CD4-positive, alpha-beta T cell (primary cell): ENCODE measurements around the gene ACAP2. TPM values are rescaled to one million over a fixed set of nuclear protein-coding genes. Genes with fewer than 3 reads are reported as not detected.

ENCODE experiments used
- ATAC-seq: fragments of 200-7000 bp; cut with Tn5 transposase; one replicate; pipeline ENCODE4 v1.10.0; 2022; ENCODE audit warnings: mild to moderate bottlenecking; ENCODE audit not compliant: poor library complexity
- CTCF ChIA-PET: fragments of 350-600 bp; sonication (Branson Sonifier 250); formaldehyde crosslinking; loops from one replicate; lab custom pipeline; 2021; ENCODE audit warnings: antibody characterized with exemption, inconsistent platforms; lab: Charles Lee
- POLR2A ChIA-PET: fragments of 350-600 bp; sonication (Branson Sonifier 250); formaldehyde crosslinking; loops from one replicate; lab custom pipeline; 2021; ENCODE audit warnings: antibody characterized with exemption, inconsistent platforms; lab: Charles Lee
- DNase-seq, 14 experiments: peaks; one replicate each; pipeline ENCODE4 v3.0.0-alpha.2; 2013 to 2020; ENCODE audit warnings: mixed read lengths in 2 of 14
- H3K27ac ChIP-seq, 2 donors: one replicate each; pipeline versions ENCODE4 v1.5.1 to v1.7.0; 2013; ENCODE audit warnings: low read length in 2 of 2, low read depth in 1 of 2, mild to moderate bottlenecking in 1 of 2
- H3K27me3 ChIP-seq, 2 experiments: 1 replicate in 1 of 2; 2 replicates in 1 of 2; pipeline versions ENCODE4 v1.6.1 to v1.7.0; 2013; ENCODE audit warnings: low read length in 2 of 2, control low read depth in 1 of 2, mild to moderate bottlenecking in 1 of 2, moderate library complexity in 1 of 2; ENCODE audit not compliant: insufficient read depth in 2 of 2, control insufficient read depth in 1 of 2
- H3K36me3 ChIP-seq: one replicate; pipeline ENCODE4 v1.6.1; 2013; ENCODE audit warnings: low read length, control low read depth; ENCODE audit not compliant: insufficient read depth
- H3K4me1 ChIP-seq: one replicate; pipeline ENCODE4 v1.6.1; 2013; ENCODE audit warnings: low read length, control low read depth; ENCODE audit not compliant: insufficient read depth
- H3K4me3 ChIP-seq: one replicate; pipeline ENCODE4 v1.5.1; 2013; ENCODE audit warnings: mild to moderate bottlenecking, low read length, moderate library complexity
- H3K9me3 ChIP-seq, 2 experiments: 1 replicate in 1 of 2; 2 replicates in 1 of 2; pipeline versions ENCODE4 v1.6.1 to v1.7.0; 2013; ENCODE audit warnings: low read length in 2 of 2, mild to moderate bottlenecking in 2 of 2, control low read depth in 1 of 2, moderate library complexity in 1 of 2; ENCODE audit not compliant: control insufficient read depth in 1 of 2, insufficient read depth in 1 of 2
- H3K27ac Mint-ChIP-seq: one replicate; pipeline ENCODE4 v1.8.0; 2020; ENCODE audit warnings: mixed read lengths
- H3K27me3 Mint-ChIP-seq: one replicate; pipeline ENCODE4 v1.8.0; 2021; ENCODE audit warnings: mixed read lengths
- H3K36me3 Mint-ChIP-seq: one replicate; pipeline ENCODE4 v1.8.0; 2021; ENCODE audit warnings: low read depth, mixed read lengths
- H3K4me1 Mint-ChIP-seq: one replicate; pipeline ENCODE4 v1.8.0; 2021; ENCODE audit warnings: low read depth, mixed read lengths
- H3K4me3 Mint-ChIP-seq: one replicate; pipeline ENCODE4 v1.8.0; 2020; ENCODE audit warnings: mild to moderate bottlenecking, mixed read lengths
- H3K9me3 Mint-ChIP-seq: one replicate; pipeline ENCODE4 v1.8.0; 2020; ENCODE audit warnings: mixed read lengths
- CTCF ChIP-seq: fragments of 200-600 bp; IDR thresholded peaks from one replicate; pipeline ENCODE4 v1.8.0; 2022; ENCODE audit warnings: antibody characterized with exemption, mild to moderate bottlenecking
- intact Hi-C, 2 experiments: fragments of 100-400 bp; cut with DNase I in 1 of 2; cut with micrococcal nuclease in 1 of 2; formaldehyde crosslinking; loops; one replicate each; pipeline versions ENCODE4 v1.15.1 to v1.9.0; 2023 to 2025; cut with DNase I, micrococcal nuclease
- total RNA-seq, 174 experiments: library from RNA in 2 of 174; stranded (reverse) in 2 of 174; gene quantifications; one replicate each; pipeline ENCODE4 v1.2.3 and lab custom pipeline; 2021 to 2026

The ACAP2 gene
- total RNA-seq, 2 experiments from 2014 or later = 50.7 to 51.4 TPM

- Mint-ChIP-seq H3K4me1 (no peaks in the 10 kb centered on the region), H3K27ac (no peak overlapping the region), H3K9me3 (peaks cover 7% of the 10 kb centered on the region), H3K4me3 (no peak overlapping the region), H3K27me3 (no peaks in the 10 kb centered on the region), H3K36me3 (peaks cover 11% of the 10 kb centered on the region)
- H3K27ac ChIP-seq = no peak overlapping the region
- H3K9me3 ChIP-seq = peaks cover 9 to 23% of the 10 kb centered on the region in 2 experiments
- ChIA-PET POLR2A (no interaction called here), CTCF (no interaction called here)
- H3K4me3 ChIP-seq = no peak overlapping the region
- H3K4me1 ChIP-seq = no peaks in the 10 kb centered on the region
- ATAC-seq = no peak
- peaks cover 3% of the 10 kb centered on the region for H3K36me3 ChIP-seq
- no peak for TF ChIP-seq CTCF
- DNase-seq = no peak
- H3K27me3 ChIP-seq = no peaks in the 10 kb centered on the region
- intact Hi-C loops = no loop called here
Observed at GRCh38 chr3:195238081-195238571, 204.7 kb downstream of the ACAP2 start.

GRCh38 chr3:195236801-195237570 is 205.8 kb downstream of the ACAP2 start:
- Mint-ChIP-seq H3K27me3 (no peaks in the 10 kb centered on the region), H3K4me3 (no peak overlapping the region), H3K9me3 (peaks cover 7% of the 10 kb centered on the region), H3K27ac (no peak overlapping the region), H3K36me3 (peaks cover 11% of the 10 kb centered on the region), H3K4me1 (no peaks in the 10 kb centered on the region)
- H3K4me3 ChIP-seq = no peak overlapping the region
- H3K27me3 ChIP-seq = no peaks in the 10 kb centered on the region
- ChIA-PET CTCF (no interaction called here), POLR2A (no interaction called here)
- peaks cover 9 to 23% of the 10 kb centered on the region in 2 experiments for H3K9me3 ChIP-seq
- no peak for DNase-seq
- no peaks in the 10 kb centered on the region for H3K4me1 ChIP-seq
- peaks cover 3% of the 10 kb centered on the region for H3K36me3 ChIP-seq
- no peak for ATAC-seq
- intact Hi-C loops = no loop called here
- TF ChIP-seq CTCF = no peak
- no peak overlapping the region for H3K27ac ChIP-seq

- ChIA-PET CTCF (no interaction called here), POLR2A (no interaction called here)
- H3K27ac ChIP-seq = no peak overlapping the region
- no peak for ATAC-seq
- no peaks in the 10 kb centered on the region for H3K4me1 Mint-ChIP-seq
- peaks cover 3% of the 10 kb centered on the region for H3K36me3 ChIP-seq
- no peak overlapping the region for H3K4me3 ChIP-seq
- no peak for TF ChIP-seq CTCF
- peaks cover 11% of the 10 kb centered on the region for H3K36me3 Mint-ChIP-seq
- peaks cover 9 to 23% of the 10 kb centered on the region in 2 experiments for H3K9me3 ChIP-seq
- intact Hi-C loops = no loop called here
- H3K27me3 Mint-ChIP-seq = no peaks in the 10 kb centered on the region
- DNase-seq = no peak
- peaks cover 7% of the 10 kb centered on the region for H3K9me3 Mint-ChIP-seq
- no peaks in the 10 kb centered on the region for H3K4me1 ChIP-seq
- H3K27ac Mint-ChIP-seq = no peak overlapping the region
- H3K27me3 ChIP-seq = no peaks in the 10 kb centered on the region
- no peak overlapping the region for H3K4me3 Mint-ChIP-seq
Observed at GRCh38 chr3:195236076-195236798, 206.6 kb downstream of the ACAP2 start.
